Measurements from ENCODE around the gene CCDC194. TPM values are rescaled to one million over a fixed set of nuclear protein-coding genes. Genes with fewer than 3 reads are reported as not detected.

CCDC194 gene, protein sequence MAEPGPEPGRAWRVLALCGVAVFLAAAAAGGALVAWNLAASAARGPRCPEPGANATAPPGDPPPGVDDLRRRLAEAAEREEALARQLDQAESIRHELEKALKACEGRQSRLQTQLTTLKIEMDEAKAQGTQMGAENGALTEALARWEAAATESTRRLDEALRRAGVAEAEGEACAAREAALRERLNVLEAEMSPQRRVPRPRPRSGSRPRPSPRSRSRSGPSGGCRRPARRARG
- total RNA-seq, result not detected in 2 replicates

GRCh38 chr19:17393914-17394313 is at the start of gene CCDC194:
Gene CCDC194, minus strand, starts transcription at chr19:17394196. Its CDS starts 38 bp downstream, at chr19:17394158.

GRCh38 chr19:17419621-17420474 is 25.9 kb upstream of the CCDC194 start, which contains the start of gene MVB12A:
Gene MVB12A, plus strand, starts transcription at chr19:17420047. Its CDS starts 89 bp downstream, at chr19:17420136.

DNA sequence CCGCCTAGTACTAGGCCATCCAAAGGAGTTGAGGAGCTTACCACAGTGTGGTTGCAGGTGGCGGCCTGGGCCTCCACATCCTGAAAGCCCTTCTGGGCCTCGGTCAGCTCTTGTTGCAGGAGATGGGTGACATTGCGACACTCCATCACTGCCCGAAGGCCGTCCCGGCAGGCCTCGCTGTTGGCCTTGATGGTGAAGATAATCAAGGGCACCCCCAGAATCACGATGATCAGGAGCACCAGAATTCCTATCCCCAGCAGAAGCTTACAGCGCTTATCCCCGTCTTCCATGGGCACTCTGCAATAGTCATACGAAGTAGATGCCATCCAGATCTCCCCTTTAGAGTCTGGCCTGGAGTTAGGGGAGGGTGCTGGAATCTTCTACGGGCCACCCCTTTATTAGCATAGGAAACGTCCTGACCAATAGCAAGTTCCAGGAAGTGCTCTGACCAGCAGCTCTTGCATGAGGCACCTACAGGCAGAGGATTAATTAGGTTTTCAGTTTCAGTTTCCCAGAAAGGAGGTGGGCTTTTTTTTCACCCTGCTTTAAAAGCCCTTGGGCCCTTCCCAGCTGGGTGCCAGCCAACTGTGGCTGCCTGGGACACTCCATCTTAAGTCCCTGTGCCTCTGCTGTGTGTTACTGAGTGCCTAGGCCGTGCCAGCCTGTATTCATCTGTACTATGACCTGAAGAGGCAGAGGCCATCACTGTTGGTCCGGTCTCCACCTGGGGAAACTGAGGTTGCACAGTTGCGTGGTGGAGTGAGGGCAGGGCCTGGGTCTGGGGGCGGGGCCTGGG is 11.5 kb upstream of the CCDC194 start, which contains the start of gene BST2:
BST2 (minus strand) TSS at position 381 of the 796 bp plus-strand sequence; CDS start at position 326, 55 bp downstream.

GRCh38 chr19:17376935-17377600 is 16.9 kb downstream of the CCDC194 start, which contains the start of gene PLVAP:
Gene PLVAP, minus strand, starts transcription at chr19:17377342. Its CDS starts 54 bp downstream, at chr19:17377288.

Other genes with a start within 250 kb of the CCDC194 start
- gene USE1, start 178.8 kb downstream of the CCDC194 start, total RNA-seq, result 23.8 and 33.3 TPM in 2 replicates
- 1.4 and 2.4 TPM in 2 replicates for gene OCEL1, start 168.0 kb downstream of the CCDC194 start, total RNA-seq
- 27.9 and 37.6 TPM in 2 replicates for gene NR2F6, start 148.3 kb downstream of the CCDC194 start, total RNA-seq
- gene USHBP1, start 129.5 kb downstream of the CCDC194 start, total RNA-seq, result not detected in 2 replicates
- gene BABAM1, start 126.8 kb downstream of the CCDC194 start, total RNA-seq, result 86.8 and 89.7 TPM in 2 replicates
- 0.14 and 0.18 TPM in 2 replicates for gene ANKLE1, start 112.3 kb downstream of the CCDC194 start, total RNA-seq
- 8.7 and 11.6 TPM in 2 replicates for gene ABHD8, start 90.8 kb downstream of the CCDC194 start, total RNA-seq
- gene MRPL34, start 88.3 kb downstream of the CCDC194 start, total RNA-seq, result 13.5 and 33.7 TPM in 2 replicates
- gene DDA1, start 84.6 kb downstream of the CCDC194 start, total RNA-seq, result 17.5 and 24.2 TPM in 2 replicates
- 1.6 and 3.0 TPM in 2 replicates for gene ANO8, start 59.3 kb downstream of the CCDC194 start, total RNA-seq
- 5.8 and 11.5 TPM in 2 replicates for gene GTPBP3, start 56.6 kb downstream of the CCDC194 start, total RNA-seq
- gene PLVAP, start 16.9 kb downstream of the CCDC194 start, total RNA-seq, result 0.65 TPM in 1 of 2 replicates, not detected in the other
- gene BST2, start 11.4 kb upstream of the CCDC194 start, total RNA-seq, result 0.55 and 5.4 TPM in 2 replicates
- 25.1 and 28.2 TPM in 2 replicates for gene MVB12A, start 25.9 kb upstream of the CCDC194 start, total RNA-seq
- gene TMEM221, start 54.5 kb upstream of the CCDC194 start, total RNA-seq, result under 0.01 and 0.14 TPM in 2 replicates
- gene NXNL1, start 66.7 kb upstream of the CCDC194 start, total RNA-seq, result not detected in 2 replicates
- 14.9 and 20.4 TPM in 2 replicates for gene SLC27A1, start 76.3 kb upstream of the CCDC194 start, total RNA-seq
- gene PGLS, start 117.5 kb upstream of the CCDC194 start, total RNA-seq, result 49.4 and 58.5 TPM in 2 replicates
- gene COLGALT1, start 161.5 kb upstream of the CCDC194 start, total RNA-seq, result 93.2 and 113 TPM in 2 replicates